Pancreas (tissue), 10 donors: Measurements from ENCODE around the gene PIK3CB. TPM values are rescaled to one million over a fixed set of nuclear protein-coding genes. Genes with fewer than 3 reads are reported as not detected.
A peak's percentile ranks its signal among the peaks of the same experiment; 100 is the strongest.

Experiments used
- ATAC-seq, 4 donors: fragments of 200-7000 bp; cut with Tn5 transposase; one replicate each; pipeline versions ENCODE4 v1.8.0 to v1.9.1; 2020; ENCODE audit warnings: mild to moderate bottlenecking in 4 of 4, moderate library complexity in 4 of 4
- DNase-seq, 6 donors: peaks; one replicate each; pipeline ENCODE4 v3.0.0-alpha.2; 2020
- FAIRE-seq: peaks from 2 replicates; lab custom pipeline; 2012; peaks lifted over from hg19 to GRCh38; lab: Jason Lieb, UNC
- H3K27ac ChIP-seq, 4 donors: fragments of 200-600 bp; sonication (generic); 1 replicate in 3 of 4; 2 replicates in 1 of 4; pipeline versions ENCODE4 v1.5.0 to v1.8.0; 2020
- H3K27me3 ChIP-seq, 4 donors: fragments of 200-600 bp; one replicate each; pipeline ENCODE4 v1.8.0; 2021
- H3K36me3 ChIP-seq, 3 donors: fragments of 200-600 bp; sonication (generic) in 1 of 3; one replicate each; pipeline versions ENCODE4 v1.5.0 to v1.8.0; 2020 to 2021
- H3K4me1 ChIP-seq, 3 donors: fragments of 200-600 bp; one replicate each; pipeline ENCODE4 v1.8.0; 2021
- H3K4me3 ChIP-seq, 4 donors: fragments of 200-600 bp; sonication (generic) in 2 of 4; one replicate each; pipeline versions ENCODE4 v1.5.0 to v1.8.0; 2020 to 2021
- H3K9me3 ChIP-seq, 4 donors: fragments of 200-600 bp; one replicate each; pipeline ENCODE4 v1.8.0; 2021
- CTCF ChIP-seq, 4 donors: fragments of 200-600 bp; sonication (generic) in 3 of 4; IDR thresholded peaks; one replicate each; pipeline versions ENCODE4 v1.5.0 to v1.8.0; 2021; ENCODE audit warnings: antibody characterized with exemption in 4 of 4
- WGBS, 2 donors: extraction: QIAGEN DNeasy Blood & Tissue Kit; methylation state at CpG; one replicate each; pipeline ENCODE4 v1.1.7; 2013; 5-methylcytosine and 5-hydroxymethylcytosine counted together
- intact Hi-C, 3 donors: fragments of 100-400 bp; cut with DNase I; formaldehyde crosslinking; loops; one replicate each; pipeline versions ENCODE4 v1.11.1 to v1.14.2; 2022
- polyA plus RNA-seq, 2 donors: library from polyadenylated mRNA; stranded (reverse); fragments of 200-250 nt; gene quantifications; one replicate each; pipeline ENCODE4 v1.2.3, GENCODE V29; 2013
- total RNA-seq, 6 donors: library from RNA; stranded (reverse); fragmentation: NEBNext Ultra II Directional in 4 of 6; extraction: Animal tissue kit (Norgen Biotek cat#: 25700) in 4 of 6; gene quantifications; one replicate each; pipeline versions ENCODE4 v1.2.1 to v1.2.4, GENCODE V29; 2021 to 2023
- donor health status: healthy with polysubstance abuse.
- donor health status: DM: no; HTN: no; CAD: no; lungs with moderate emphysema.
- donor health status: DM: no; HTN: no; CAD: no.
- donor health status: control.
- donor health status: control.
- donor health status: Bipolar disorder and iron deficiency.
- donor health status: DM: yes; HTN: yes; CAD: no.
- donor health status: DM: no; HTN: no; CAD: no.
- donor health status: DM: no; HTN: no; CAD: no.
- donor health status: DM: yes; HTN: yes; CAD: no.

The PIK3CB gene
- total and polyA plus RNA-seq, 8 donors, result 8.2 to 36.4 (median 24.4) TPM

GRCh38 chr3:138818185-138818860 lies 16.4 kb downstream of the PIK3CB start:
- WGBS, 2 donors, result 69 to 86% methylated on average over 1 of the region's 1 CpG
- Histone ChIP-seq H3K27ac (peak overlapping the region in 2 of 4 donors; percentile 20 to 44), H3K27me3 (no peaks in the 10 kb centered on the region), H3K9me3 (no peaks in the 10 kb centered on the region), H3K4me1 (peaks cover 6 to 14% (median 11%) of the 10 kb centered on the region in 3 donors), H3K4me3 (no peak overlapping the region), H3K36me3 (no peaks in the 10 kb centered on the region)
- no peak for DNase-seq
- TF ChIP-seq CTCF (IDR thresholded peaks at IDR 0.05), result no peak
- intact Hi-C loops, result no loop called here
- ATAC-seq, result peak; percentile 24 to 74 (median 52)
- FAIRE-seq, result no peak

- no peaks in the 10 kb centered on the region for H3K27me3 ChIP-seq
- peak in 3 of 4 donors; percentile 44 to 60 (median 54) for ATAC-seq
- no peak for FAIRE-seq
- H3K36me3 ChIP-seq, result no peaks in the 10 kb centered on the region
- H3K4me3 ChIP-seq, result no peak overlapping the region
- peaks cover 6 to 11% (median 11%) of the 10 kb centered on the region in 3 donors for H3K4me1 ChIP-seq
- intact Hi-C loops, result no loop called here
- TF ChIP-seq CTCF (IDR thresholded peaks at IDR 0.05), result no peak
- peak overlapping the region in 1 of 4 donors; percentile 20 for H3K27ac ChIP-seq
- H3K9me3 ChIP-seq, result no peaks in the 10 kb centered on the region
- DNase-seq, result no peak
- 78 to 89% methylated on average over 3 of the region's 3 CpGs for WGBS, 2 donors
These were observed 17.0 kb downstream of the PIK3CB start for GRCh38 chr3:138817695-138818094.

GRCh38 chr3:138812806-138813205 lies 21.9 kb downstream of the PIK3CB start:
- intact Hi-C loops, result no loop called here
- no peak for ATAC-seq
- Histone ChIP-seq H3K4me3 (no peak overlapping the region), H3K9me3 (no peaks in the 10 kb centered on the region), H3K27me3 (no peaks in the 10 kb centered on the region), H3K4me1 (peaks cover 0 to 12% (median 11%) of the 10 kb centered on the region in 3 donors), H3K27ac (no peak overlapping the region), H3K36me3 (no peaks in the 10 kb centered on the region)
- WGBS, 2 donors, result 80 to 89% methylated on average over 2 of the region's 2 CpGs
- no peak for DNase-seq
- TF ChIP-seq CTCF (IDR thresholded peaks at IDR 0.05), result no peak
- FAIRE-seq, result no peak

- H3K27ac ChIP-seq, result peak overlapping the region in 1 of 4 donors; percentile 26
- H3K27me3 ChIP-seq, result no peaks in the 10 kb centered on the region
- H3K4me1 ChIP-seq, result peaks cover 0 to 11% (median 9%) of the 10 kb centered on the region in 3 donors
- TF ChIP-seq CTCF (IDR thresholded peaks at IDR 0.05), result no peak
- H3K9me3 ChIP-seq, result no peaks in the 10 kb centered on the region
- DNase-seq, result no peak
- no peak for FAIRE-seq
- no peaks in the 10 kb centered on the region for H3K36me3 ChIP-seq
- WGBS, 2 donors, result 64 to 72% methylated on average over 6 of the region's 6 CpGs
- ATAC-seq, result peak in 2 of 4 donors; percentile 29 to 38
- no peak overlapping the region for H3K4me3 ChIP-seq
- intact Hi-C loops, result no loop called here
These were observed 25.1 kb downstream of the PIK3CB start for GRCh38 chr3:138809500-138810256.
